GM18517 (cell line): ENCODE measurements around the gene KNDC1.

ENCODE experiments used
- ATAC-seq: cut with Tn5 transposase; IDR thresholded peaks from one replicate; pipeline ENCODE4 v1.9.1; 2021; ENCODE audit warnings: mild to moderate bottlenecking, moderate library complexity; ENCODE audit not compliant: unreplicated experiment

KNDC1 gene

DNA sequence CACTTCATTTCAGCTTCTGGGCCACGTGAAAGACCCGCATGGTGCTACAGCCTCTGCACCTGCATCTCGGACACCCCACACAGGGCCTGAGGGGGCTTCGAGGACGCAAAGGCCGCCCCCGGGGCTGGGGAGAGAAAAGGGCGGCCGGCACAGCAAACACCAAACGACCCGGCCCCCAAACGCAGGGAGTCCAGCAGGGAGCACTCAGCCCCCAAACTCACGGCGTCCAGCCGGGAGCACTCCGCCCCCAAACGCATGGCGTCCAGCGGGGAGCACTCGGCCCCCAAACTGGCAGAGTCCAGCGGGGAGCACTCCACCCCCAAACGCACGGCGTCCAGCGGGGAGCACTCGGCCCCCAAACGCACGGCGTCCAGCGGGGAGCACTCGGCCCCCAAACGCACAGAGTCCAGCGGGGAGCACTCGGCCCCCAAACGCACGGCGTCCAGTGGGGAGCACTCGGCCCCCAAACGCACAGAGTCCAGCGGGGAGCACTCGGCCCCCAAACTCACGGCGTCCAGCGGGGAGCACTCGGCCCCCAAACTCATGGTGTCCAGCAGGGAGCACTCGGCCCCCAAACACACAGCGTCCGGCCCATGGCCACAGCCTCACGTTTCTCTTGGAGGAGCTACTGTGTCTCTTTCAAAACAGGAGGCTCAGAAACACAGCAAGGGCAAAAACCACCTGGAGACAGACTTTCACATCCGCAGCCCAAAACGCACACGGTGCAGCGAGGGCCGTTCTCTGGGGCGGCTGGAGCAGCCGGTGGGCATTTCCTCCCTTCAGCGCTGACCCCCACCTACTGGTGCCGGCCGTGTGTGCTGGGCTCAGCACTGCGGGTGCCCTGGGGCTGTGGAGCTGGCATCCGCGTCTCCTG is 43.0 kb downstream of the KNDC1 start:
- ATAC-seq = no peak

DNA sequence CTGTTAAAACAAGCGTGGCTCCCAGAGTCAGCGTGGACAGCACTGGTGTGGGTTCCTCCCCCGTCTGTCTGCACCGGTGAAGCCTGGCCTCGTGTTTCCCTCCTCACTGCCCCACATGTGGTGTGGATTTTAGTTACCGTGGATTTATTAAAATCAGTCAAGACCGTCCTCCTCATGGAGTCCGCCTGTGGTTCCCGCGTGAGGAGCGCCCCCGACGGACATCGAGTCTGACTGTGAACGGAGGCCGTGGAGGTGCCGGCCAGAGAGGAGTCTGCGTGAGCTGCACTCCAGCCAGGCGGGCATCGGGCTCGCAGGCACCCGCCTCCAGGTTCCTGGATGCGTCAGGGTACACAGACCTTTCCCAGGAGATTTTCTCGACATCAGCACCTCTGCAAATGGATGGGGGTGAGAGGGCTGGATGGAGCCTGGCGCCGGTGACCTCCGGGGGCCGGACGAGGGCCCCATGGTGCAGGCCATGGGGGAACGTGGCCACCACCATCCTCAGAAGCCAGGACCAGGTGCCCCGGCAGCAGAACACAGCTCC is 43.7 kb downstream of the KNDC1 start:
- no peak for ATAC-seq

DNA sequence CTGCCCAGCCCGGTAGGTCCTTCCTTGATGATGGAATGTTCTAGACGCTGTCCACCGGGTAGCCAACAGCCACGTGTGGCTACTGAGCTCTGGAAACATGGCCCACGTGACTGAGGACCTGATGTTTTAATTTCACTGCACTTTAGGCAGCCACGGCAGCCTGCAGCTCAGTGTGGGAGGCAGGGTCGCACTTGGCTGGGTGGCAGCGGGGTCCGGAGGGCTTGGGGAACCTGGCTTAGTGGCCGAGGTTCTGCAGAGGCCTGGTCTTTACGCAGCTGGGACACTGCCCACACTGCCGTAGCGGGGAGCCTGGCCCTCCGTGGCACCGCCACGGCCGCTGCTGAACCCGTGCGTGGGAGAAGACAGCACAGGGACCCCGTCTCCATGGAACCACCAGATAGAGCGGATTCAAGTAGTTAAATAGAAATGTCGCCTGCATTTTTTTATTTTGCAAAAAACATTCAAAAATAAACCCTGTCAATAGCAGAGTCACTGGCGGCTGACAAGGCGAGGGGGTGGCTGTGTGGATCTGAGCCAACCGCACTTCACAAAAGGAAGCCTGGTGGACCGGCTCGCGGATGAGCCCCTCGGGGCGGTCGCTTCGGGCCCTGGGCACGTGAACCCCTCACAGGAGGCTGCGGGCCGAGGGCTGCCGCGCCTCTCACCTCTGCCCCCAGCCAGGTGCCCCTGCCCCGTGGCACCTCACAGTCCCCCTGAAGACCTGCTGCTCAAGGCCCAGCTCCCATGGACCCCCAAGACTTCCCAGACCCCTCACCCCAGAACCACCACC is 44.4 kb downstream of the KNDC1 start:
- ATAC-seq = no peak

DNA sequence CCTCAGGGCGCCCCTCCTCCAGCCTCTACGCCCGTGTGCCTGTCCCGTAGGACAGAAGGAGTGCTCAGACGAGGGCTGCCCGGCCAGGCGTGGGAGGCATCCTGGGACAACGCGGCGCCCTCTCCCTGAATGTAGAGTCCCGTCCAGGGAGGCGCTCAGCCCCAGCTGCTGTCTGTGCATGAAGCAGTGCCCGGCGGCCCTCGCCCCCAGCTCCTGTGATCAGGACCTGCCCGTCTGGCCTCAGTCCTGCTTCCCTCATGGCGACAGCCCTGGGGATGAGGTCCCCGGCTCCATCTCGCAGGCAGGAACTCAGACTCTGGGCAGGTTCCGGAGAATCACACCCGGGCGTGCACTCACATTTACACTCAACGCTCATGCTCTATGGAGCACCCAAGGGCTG is 45.1 kb downstream of the KNDC1 start:
- no peak for ATAC-seq

DNA sequence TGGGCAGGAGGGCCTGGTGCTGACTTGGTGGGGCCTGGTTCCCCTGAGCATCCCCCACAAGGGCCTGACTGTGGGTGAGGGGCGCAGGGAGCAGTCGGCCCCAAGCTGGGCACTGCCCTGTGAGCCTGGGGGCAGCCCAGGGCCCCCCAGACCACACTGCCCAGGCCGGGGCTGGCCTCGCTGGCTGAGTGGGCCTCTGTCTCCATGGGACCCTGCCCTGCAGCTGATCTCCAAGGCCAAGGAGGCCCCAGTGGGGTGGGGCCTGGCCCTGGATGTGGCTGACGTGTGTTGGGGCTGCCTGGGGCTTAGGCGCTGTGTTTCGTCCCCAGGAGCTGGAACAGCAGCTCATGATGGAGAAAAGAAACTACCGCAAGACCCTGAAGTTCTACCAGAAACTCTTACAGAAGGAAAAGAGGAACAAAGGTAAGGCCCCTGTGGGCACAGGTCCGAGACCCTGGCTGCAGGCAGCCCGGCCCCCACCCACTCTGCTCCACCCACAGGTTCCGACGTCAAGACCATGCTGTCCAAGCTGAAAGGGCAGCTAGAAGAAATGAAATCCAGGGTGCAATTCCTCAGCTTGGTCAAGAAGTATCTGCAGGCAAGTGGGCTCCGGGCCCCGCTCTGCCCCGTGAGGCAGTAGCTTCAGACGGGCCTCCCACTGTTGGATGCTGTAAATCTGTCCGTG is 46.5 kb downstream of the KNDC1 start:
- no peak for ATAC-seq

DNA sequence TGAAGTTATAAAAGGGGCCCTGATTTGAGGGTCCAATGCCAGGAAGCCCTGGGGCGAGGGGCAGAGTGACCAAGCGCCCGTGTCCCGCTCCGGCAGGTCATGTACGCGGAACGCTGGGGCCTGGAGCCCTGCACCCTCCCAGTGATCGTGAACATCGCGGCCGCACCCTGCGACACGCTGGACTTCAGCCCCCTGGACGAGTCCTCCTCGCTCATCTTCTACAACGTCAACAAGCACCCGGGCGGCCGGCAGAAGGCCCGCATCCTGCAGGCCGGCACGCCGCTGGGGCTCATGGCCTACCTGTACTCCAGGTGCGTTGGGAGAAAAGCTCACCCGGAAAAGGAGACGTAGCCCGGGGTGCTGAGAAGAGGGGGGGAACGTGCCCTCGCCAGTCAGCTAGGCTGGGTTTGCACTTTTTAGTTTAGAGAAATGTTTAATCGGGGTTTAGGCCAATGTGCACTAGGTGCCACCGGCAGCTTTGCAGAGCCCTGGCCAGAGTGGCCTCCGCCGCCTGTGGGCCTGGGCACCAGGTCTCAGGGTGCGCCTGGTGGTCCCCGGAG is 47.1 kb downstream of the KNDC1 start:
- ATAC-seq = no peak

DNA sequence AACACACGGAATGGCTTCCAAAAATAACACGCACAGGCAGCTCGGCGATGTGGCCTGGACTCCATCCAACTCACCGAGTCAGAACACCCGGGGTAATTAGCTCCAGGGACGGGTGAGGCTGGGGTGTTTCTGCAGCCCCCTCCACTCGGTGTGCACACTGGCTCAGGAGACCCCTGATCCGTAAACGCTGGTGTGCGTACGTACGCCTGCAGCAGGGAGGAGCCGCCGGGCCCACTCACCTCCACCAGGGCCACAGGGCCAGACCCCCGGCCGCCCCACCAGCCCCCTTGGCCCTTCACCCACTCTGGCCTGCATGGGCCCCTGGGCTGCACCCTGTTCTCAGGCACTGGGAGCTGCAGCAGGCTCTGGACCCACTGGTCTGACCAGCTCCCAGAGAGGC is 47.6 kb downstream of the KNDC1 start:
- no peak for ATAC-seq

DNA sequence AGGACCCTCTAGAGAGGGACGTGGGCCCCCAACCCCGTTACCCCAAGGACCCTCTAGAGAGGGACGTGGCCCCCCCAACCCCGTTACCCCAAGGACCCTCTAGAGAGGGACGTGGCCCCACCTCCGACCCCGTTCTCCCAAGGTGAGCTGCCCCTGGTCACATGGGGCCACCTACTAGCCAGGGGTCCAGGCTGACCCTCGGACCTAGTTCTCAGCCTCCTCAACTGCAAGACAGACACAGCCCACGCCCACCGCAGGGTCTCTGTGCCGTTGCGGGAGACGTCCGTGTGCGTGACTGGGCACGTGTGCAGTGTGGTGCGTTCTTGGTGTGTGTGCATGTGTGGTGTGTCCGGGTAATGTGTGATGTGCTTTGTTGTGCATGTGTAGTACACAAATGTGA is 48.4 kb downstream of the KNDC1 start:
- no peak for ATAC-seq

DNA sequence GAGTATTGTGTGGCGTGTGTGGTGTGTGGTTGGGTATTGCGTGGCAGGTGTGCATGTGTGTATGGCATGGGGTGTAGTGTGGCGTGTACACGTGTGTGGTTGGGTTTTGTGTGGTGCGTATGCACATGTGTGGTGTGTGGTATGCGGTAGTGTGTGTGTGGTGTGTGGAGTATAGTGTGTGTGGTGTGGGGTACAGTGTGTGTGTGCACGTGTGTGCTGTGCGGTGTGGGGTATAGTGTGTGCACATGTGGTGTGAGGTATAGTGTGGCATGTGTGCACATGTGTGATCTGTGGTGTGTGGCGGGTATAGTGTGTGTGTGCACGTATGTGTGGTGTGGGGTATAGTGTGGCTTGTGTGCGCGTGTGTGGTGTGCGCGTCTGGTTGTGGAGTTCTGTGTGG is 49.1 kb downstream of the KNDC1 start:
- no peak for ATAC-seq

DNA sequence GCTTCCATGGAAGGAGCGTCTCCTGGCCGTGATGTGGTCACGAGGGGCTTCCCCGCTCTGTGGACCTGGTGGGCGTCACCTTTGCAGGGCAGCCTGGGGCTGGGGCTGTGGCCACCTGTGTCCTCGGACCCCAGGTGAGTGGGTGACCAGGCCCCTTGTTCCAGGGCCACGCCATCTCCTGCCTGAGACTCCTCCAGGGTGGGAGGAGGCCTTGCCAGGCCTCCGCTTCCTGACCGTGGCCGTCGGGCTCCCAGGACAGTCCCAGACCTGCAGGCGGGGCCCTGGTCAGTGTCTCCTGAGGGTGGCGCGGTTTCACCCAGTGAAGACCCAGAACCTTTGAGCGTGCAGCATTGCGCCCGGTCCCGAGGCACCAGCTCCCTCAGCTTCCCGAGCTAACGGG is 49.6 kb downstream of the KNDC1 start:
- no peak for ATAC-seq

DNA sequence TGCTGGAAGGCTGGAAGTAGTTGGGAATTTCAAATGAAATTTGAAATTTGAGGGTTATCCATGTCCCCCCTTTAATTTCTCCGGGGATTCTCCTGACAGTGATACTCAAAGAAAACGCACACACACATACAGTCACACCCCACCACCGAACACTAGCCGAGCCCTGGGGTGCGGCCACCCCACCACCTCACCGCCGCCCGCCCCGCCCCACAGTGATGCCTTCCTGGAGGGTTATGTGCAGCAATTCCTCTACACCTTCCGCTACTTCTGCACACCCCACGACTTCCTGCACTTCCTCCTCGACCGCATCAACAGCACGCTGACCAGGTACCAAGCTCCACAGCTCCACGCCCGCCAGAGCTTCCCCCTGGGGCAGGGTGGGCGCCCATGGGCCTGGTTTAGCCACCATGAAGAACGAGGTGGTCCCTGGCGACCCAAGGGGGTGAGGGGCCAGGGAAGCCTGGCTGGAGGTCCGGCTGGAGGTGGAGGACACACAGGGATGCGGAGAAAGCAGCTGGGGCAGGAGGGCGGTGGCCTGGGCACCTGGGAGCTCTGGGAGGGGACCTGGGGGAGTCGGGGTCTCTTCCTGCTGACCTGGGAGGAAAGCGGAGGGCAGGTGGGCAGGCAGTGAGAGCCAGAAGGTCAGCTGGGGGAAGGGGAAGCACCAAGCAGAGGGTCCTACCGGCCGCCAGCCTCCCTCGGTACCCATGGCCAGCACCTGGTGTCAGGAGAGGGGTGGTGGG is 50.5 kb downstream of the KNDC1 start:
- no peak for ATAC-seq

DNA sequence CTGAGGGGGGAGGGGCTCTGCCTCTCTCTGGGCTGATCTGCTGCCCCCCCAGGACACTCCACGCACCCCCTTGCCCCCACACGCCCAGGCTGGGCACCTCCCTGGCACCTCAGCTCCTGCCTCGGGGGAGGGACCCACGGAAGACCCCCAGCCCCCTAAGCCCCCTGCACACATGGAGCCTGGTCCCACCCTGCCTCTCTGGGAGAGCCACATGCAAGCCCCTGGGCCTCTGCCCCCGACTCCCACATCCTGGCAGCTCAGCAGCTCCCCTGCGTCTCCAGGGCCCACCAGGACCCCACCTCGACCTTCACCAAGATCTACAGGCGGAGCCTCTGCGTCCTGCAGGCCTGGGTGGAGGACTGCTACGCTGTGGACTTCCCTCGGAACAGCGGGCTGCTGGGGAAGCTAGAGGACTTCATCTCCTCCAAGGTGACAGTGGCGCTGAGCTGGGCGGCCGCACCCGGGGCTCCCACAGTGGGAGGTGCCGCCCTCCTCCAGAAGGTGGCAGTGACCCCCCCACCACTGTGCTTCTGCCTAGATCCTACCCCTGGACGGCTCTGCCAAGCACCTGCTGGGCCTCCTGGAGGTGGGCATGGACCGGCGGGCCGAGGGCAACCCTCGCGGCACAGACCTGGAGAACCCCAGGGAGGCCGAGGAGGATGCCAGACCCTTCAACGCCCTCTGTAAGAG is 51.3 kb downstream of the KNDC1 start:
- ATAC-seq = no peak

DNA sequence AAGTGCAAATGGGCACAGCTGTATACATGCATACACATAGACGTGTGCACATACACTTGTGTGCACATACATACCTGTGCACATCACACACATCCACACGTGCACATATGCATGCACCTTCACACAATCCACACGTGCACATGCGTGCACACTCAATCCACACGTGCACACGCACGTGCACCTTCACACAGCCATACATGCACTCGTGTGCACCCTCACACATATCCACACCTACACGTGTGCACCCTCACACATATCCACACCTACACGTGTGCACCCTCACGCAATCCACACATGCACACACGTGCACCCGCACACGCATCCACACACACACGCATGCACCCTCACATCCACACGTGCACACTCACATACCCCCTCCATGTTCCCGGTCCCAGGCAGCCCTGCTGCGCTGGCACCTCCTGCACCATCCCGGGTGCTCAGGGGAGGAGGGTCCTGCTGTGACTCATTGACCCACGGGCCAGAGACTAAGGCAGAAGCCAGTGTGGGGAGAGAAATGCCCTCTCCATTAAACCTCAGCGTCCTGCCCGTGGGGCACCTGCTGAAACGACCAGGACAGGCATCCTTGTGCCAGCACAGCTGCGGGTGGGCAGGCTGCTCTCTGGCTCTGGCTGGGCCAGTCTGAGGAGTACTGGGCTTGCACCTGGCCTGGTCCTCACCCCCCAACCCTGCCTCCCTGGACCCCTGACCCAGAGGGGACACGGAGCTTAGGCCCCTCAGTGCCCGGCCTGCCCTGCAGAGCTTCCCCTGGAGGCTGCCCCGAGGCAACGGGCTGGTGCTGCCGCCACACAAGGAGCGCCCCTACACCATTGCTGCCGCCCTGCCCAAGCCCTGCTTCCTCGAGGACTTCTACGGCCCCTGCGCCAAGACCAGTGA is 52.2 kb downstream of the KNDC1 start:
- ATAC-seq = no peak

DNA sequence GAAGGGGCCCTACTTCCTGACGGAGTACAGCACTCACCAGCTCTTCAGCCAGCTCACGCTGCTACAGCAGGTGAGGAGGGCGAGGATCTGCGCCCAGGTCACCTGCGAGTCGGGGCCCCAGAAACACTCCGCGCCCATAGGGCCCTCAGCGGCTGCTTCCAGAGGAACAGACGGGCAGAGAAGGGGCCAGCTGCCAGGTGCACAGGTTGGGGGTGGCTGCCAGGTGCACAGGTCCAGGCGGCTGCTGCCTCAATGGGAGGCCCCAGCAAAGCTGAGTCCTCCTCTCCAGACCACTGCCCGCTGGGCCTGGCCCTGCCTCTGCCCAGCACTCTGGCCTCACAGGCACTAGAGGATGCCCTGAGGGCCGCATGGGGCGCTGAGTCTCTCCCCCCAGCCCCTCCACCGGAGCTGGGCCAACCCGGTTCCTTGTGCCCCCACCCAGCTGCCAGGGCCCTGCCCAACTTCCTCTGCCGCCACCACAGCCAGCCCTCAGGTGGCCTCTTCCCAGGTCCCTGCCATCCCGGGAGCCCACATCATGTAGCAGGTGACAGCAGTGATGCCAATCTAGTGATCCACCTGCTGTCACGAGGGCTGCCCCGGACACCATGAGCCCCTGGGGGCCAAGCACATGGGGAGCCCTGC is 53.0 kb downstream of the KNDC1 start:
- no peak for ATAC-seq

DNA sequence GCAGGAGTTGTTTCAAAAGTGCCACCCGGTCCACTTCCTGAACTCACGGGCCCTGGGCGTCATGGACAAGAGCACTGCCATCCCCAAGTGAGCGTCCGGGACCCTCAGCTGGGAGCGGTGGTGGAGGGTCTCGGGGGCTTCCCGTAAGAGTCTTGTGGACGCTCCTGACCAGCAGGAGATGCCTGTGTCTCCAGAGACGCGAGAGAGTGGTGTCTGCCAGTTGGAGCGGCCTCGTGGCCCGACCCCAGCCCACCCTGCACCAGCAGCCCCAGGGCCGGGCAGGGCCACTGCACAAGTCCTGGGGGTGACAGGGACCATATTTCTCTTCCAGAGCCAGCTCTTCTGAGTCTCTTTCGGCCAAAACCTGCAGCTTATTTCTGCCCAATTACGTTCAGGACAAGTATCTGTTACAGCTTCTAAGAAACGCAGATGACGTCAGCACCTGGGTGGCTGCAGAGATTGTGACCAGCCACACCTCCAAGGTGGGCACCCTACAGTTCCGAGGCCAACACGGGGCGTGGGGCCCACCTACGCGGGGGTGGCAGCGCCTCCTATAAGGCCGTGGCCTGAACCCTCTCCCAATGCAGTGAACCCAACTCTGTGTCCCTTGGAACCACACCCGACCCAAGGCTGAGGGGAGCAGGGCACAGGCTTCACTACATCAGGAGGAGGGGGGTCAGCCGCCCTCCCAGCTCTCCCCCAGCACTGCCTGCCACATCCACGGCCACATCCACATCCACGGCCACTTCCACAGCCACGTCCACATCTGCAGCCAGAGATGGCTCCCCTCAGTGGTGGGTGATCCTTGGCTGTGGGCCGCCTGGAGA is 53.8 kb downstream of the KNDC1 start:
- no peak for ATAC-seq

DNA sequence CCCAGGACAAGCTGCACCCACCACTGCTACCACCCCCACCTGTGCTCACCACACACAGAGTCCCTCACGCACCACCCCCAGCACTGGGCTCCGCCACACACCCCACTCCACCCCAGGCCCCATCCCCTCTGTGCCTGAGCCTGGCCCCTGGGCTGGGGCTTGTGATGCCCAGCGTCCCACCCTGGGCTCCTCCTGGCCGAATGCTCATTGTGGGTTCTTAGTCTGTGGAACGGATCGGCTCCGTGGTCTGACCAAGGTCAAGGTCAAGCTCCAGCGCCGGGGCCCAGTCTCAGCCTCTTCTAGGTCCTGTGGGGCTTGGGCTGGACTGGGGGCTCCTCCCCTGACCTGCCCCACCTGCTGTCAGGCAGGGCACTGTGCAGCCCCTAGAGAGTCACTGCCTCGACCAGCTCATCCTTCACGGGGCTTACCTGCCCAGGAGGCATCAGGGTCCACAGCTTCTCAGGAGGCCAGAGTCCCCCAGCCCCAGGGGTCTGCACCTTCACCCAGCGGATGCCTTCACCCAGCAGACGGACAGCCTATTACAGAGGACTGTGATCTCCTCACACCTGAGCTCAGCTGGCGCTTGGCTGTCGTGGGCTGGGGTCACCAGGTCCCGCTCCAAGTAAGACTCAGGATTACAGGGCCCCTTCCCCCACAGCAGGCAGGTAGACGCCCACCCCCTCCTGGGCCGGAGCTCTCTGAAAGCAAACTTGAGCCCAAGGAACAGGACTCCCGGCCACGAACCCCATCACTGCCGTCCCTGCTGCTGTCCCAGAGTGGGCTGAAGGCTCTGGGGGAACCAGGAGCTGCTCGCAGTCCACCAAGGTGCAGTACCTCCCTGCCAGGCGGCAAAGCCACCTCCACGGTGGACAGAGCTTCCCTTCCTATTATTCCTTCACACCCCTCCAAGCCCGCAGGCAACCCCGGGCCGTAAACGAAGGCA is 54.7 kb downstream of the KNDC1 start:
- ATAC-seq = no peak
